AML-193 (cell line): ENCODE measurements around the gene MICAL3.

Experiments
- DNase-seq, 2 experiments: peaks; one replicate each; lab custom pipeline; 2025; lab: John Stamatoyannopoulos, UW

MICAL3 gene

GRCh38 chr22:17868771-17869170 lies 155.6 kb downstream of the MICAL3 start:
- DNase-seq: no peak

GRCh38 chr22:17867160-17867785 lies 157.1 kb downstream of the MICAL3 start:
- DNase-seq: peak; percentile 2 to 24

GRCh38 chr22:17866621-17867020 lies 157.7 kb downstream of the MICAL3 start:
- DNase-seq: no peak

GRCh38 chr22:17866127-17866526 lies 158.2 kb downstream of the MICAL3 start:
- no peak for DNase-seq

GRCh38 chr22:17865183-17866055 lies 158.9 kb downstream of the MICAL3 start:
- no peak for DNase-seq

- no peak for DNase-seq
These were observed 159.8 kb downstream of the MICAL3 start for GRCh38 chr22:17864398-17865182.

- DNase-seq: peak in 1 of 2 experiments; percentile 10
These were observed 161.6 kb downstream of the MICAL3 start for GRCh38 chr22:17862646-17863181.

- no peak for DNase-seq
These were observed 162.5 kb downstream of the MICAL3 start for GRCh38 chr22:17861909-17862308.

- DNase-seq: no peak
These were observed 164.0 kb downstream of the MICAL3 start for GRCh38 chr22:17860220-17860965.

GRCh38 chr22:17858033-17858432 lies 166.3 kb downstream of the MICAL3 start:
- no peak for DNase-seq

GRCh38 chr22:17855572-17856290 lies 168.6 kb downstream of the MICAL3 start:
- DNase-seq: no peak

GRCh38 chr22:17853073-17853472 lies 171.3 kb downstream of the MICAL3 start:
- no peak for DNase-seq

- no peak for DNase-seq
These were observed 172.6 kb downstream of the MICAL3 start for GRCh38 chr22:17851759-17852158.

- no peak for DNase-seq
These were observed 176.8 kb downstream of the MICAL3 start for GRCh38 chr22:17847360-17848078.

- DNase-seq: no peak
These were observed 177.9 kb downstream of the MICAL3 start for GRCh38 chr22:17846326-17846992.

- no peak for DNase-seq
These were observed 178.6 kb downstream of the MICAL3 start for GRCh38 chr22:17845790-17846189.

- no peak for DNase-seq
These were observed 179.0 kb downstream of the MICAL3 start for GRCh38 chr22:17845327-17845726.

- no peak for DNase-seq
These were observed 180.2 kb downstream of the MICAL3 start for GRCh38 chr22:17844150-17844549.

- no peak for DNase-seq
These were observed 182.0 kb downstream of the MICAL3 start for GRCh38 chr22:17842386-17842785.

GRCh38 chr22:17841836-17842235 lies 182.5 kb downstream of the MICAL3 start:
- no peak for DNase-seq
